Vagina (tissue), 2 donors: Measurements from ENCODE around the gene PHB1.

Experiments used
- CTCF ChIP-seq, 3 experiments: fragments of 450-650 bp in 2 of 3; fragments of 200-600 bp in 1 of 3; sonication (generic) in 1 of 3; IDR thresholded peaks; one replicate each; pipeline ENCODE4 v1.5.1; 2017 to 2019; ENCODE audit warnings: antibody characterized with exemption in 3 of 3, mild to moderate bottlenecking in 2 of 3, moderate library complexity in 2 of 3
- POLR2A ChIP-seq, 2 donors: fragments of 450-650 bp; IDR thresholded peaks; one replicate each; pipeline ENCODE4 v1.6.1; 2017; ENCODE audit warnings: antibody characterized with exemption in 2 of 2, mild to moderate bottlenecking in 2 of 2, moderate library complexity in 2 of 2

GRCh38 chr17:49440581-49440980 is 25.9 kb upstream of the PHB1 start:
- TF ChIP-seq CTCF (IDR thresholded peaks at IDR 0.05) (no peak), POLR2A (IDR thresholded peaks at IDR 0.05) (no peak)
